A549 treated with Hydrocortisone at 1 μM for 4 hours (cell line): ENCODE measurements around the gene NECAB3. TPM values are rescaled to one million over a fixed set of nuclear protein-coding genes. Genes with fewer than 3 reads are reported as not detected.

Source experiments
- total RNA-seq: library from RNA; stranded (reverse); fragments of 200-300 nt; extraction: Qiagen RNA extraction; gene quantifications from 5 replicates; pipeline ENCODE4 v1.2.3, GENCODE V29; 2022

NECAB3 gene
- total RNA-seq, result 9.1 to 12.8 TPM (median 11.3 TPM) in 5 replicates

GRCh38 chr20:33674294-33675135 is at the start of gene NECAB3:
Gene NECAB3 (minus strand): TSS chr20:33674428. CDS start chr20:33674352, 76 bp downstream.

GRCh38 chr20:33719989-33720709 is 45.9 kb upstream of the NECAB3 start, which contains the start of gene PXMP4:
Gene PXMP4 (minus strand): TSS chr20:33720310. CDS start chr20:33720207, 103 bp downstream.

GRCh38 chr20:33686100-33686983 is 12.1 kb upstream of the NECAB3 start, which contains the start of gene E2F1:
Gene E2F1 (minus strand): TSS chr20:33686385. CDS start chr20:33686264, 121 bp downstream.

GRCh38 chr20:33666293-33667244 is 7.7 kb downstream of the NECAB3 start, which contains the start of gene ACTL10:
Gene ACTL10 (plus strand): TSS chr20:33666943. CDS start chr20:33667498, 555 bp downstream.

GRCh38 chr20:33662172-33662571 is 12.1 kb downstream of the NECAB3 start, which contains the start of gene C20orf144:
Gene C20orf144 (plus strand): TSS chr20:33662327. CDS start chr20:33662346, 19 bp downstream.

Other genes with a start within 250 kb of the NECAB3 start
- gene SNTA1, start 230.7 kb downstream of the NECAB3 start, total RNA-seq, result 9.3 to 12.0 TPM (median 10.6 TPM) in 5 replicates
- 4.6 to 5.8 TPM (median 5.6 TPM) in 5 replicates for gene CBFA2T2, start 184.3 kb downstream of the NECAB3 start, total RNA-seq
- 0.05 to 0.13 TPM (median 0.08 TPM) in 5 replicates for gene C20orf144, start 12.1 kb downstream of the NECAB3 start, total RNA-seq
- 0.06 TPM in 2 of 5 replicates, not detected in the others for gene ACTL10, start 7.5 kb downstream of the NECAB3 start, total RNA-seq
- gene E2F1, start 12.0 kb upstream of the NECAB3 start, total RNA-seq, result 22.3 to 29.6 TPM (median 27.4 TPM) in 5 replicates
- 4.8 to 6.9 TPM (median 6.4 TPM) in 5 replicates for gene PXMP4, start 45.9 kb upstream of the NECAB3 start, total RNA-seq
- gene ZNF341, start 57.6 kb upstream of the NECAB3 start, total RNA-seq, result 3.1 to 4.2 TPM (median 3.7 TPM) in 5 replicates
- 140 to 159 TPM (median 152 TPM) in 5 replicates for gene CHMP4B, start 136.9 kb upstream of the NECAB3 start, total RNA-seq